ENCODE data around the gene ADAM10. TPM values are rescaled to one million over a fixed set of nuclear protein-coding genes. Genes with fewer than 3 reads are reported as not detected.

ADAM10 gene
- polyA plus RNA-seq, 12 donors: 78.2 to 136 (median 91.3) TPM; not detected in 1

- DNase-seq: no peak
Observed at GRCh38 chr15:58584789-58585461, 164.6 kb downstream of the ADAM10 start.

GRCh38 chr15:58583171-58583908 lies 166.2 kb downstream of the ADAM10 start:
- DNase-seq: no peak

GRCh38 chr15:58582160-58582559 lies 167.3 kb downstream of the ADAM10 start:
- DNase-seq: no peak

- DNase-seq: no peak
Observed at GRCh38 chr15:58576657-58577056, 172.8 kb downstream of the ADAM10 start.

- DNase-seq: no peak
Observed at GRCh38 chr15:58575045-58575786, 174.3 kb downstream of the ADAM10 start.

GRCh38 chr15:58574631-58575030 lies 174.9 kb downstream of the ADAM10 start:
- DNase-seq: no peak

GRCh38 chr15:58573270-58573669 lies 176.2 kb downstream of the ADAM10 start:
- no peak for DNase-seq

- DNase-seq: no peak
Observed at GRCh38 chr15:58572521-58572920, 177.0 kb downstream of the ADAM10 start.

- no peak for DNase-seq
Observed at GRCh38 chr15:58571491-58571890, 178.0 kb downstream of the ADAM10 start.

GRCh38 chr15:58569455-58569854 lies 180.1 kb downstream of the ADAM10 start:
- DNase-seq: no peak

GRCh38 chr15:58568157-58568571 lies 181.3 kb downstream of the ADAM10 start:
- DNase-seq: peak; percentile 39

GRCh38 chr15:58566029-58566428 lies 183.5 kb downstream of the ADAM10 start:
- no peak for DNase-seq

GRCh38 chr15:58565619-58566018 lies 183.9 kb downstream of the ADAM10 start:
- no peak for DNase-seq

GRCh38 chr15:58564981-58565380 lies 184.5 kb downstream of the ADAM10 start:
- peak; percentile 32 for DNase-seq

GRCh38 chr15:58562135-58562534 lies 187.4 kb downstream of the ADAM10 start:
- DNase-seq: no peak

- no peak for DNase-seq
Observed at GRCh38 chr15:58561321-58561720, 188.2 kb downstream of the ADAM10 start.

- DNase-seq: no peak
Observed at GRCh38 chr15:58559904-58560588, 189.5 kb downstream of the ADAM10 start.

- no peak for DNase-seq
Observed at GRCh38 chr15:58558777-58559176, 190.7 kb downstream of the ADAM10 start.

- no peak for DNase-seq
Observed at GRCh38 chr15:58556541-58556940, 193.0 kb downstream of the ADAM10 start.

- no peak for DNase-seq
Observed at GRCh38 chr15:58556028-58556361, 193.5 kb downstream of the ADAM10 start.

- DNase-seq: no peak
Observed at GRCh38 chr15:58555162-58556027, 194.1 kb downstream of the ADAM10 start.
